Lower leg skin (tissue), 3 donors: ENCODE results near the gene BICC1.

ENCODE experiments used
- CTCF ChIP-seq, 3 donors: fragments of 450-650 bp; IDR thresholded peaks; one replicate each; pipeline ENCODE4 v1.5.1; 2016; ENCODE audit warnings: antibody characterized with exemption in 3 of 3, mild to moderate bottlenecking in 3 of 3, moderate library complexity in 2 of 3
- POLR2A ChIP-seq, 2 donors: fragments of 450-650 bp; IDR thresholded peaks; one replicate each; pipeline ENCODE4 v1.6.1; 2016 to 2017; ENCODE audit warnings: antibody characterized with exemption in 2 of 2, mild to moderate bottlenecking in 1 of 2, moderate library complexity in 1 of 2

- TF ChIP-seq POLR2A (IDR thresholded peaks at IDR 0.05) (no peak), CTCF (IDR thresholded peaks at IDR 0.05) (no peak)
Observed at GRCh38 chr10:58517491-58518355, 5.1 kb downstream of the BICC1 start.
